ENCODE data around the gene ZSCAN1. TPM values are rescaled to one million over a fixed set of nuclear protein-coding genes. Genes with fewer than 3 reads are reported as not detected.
A peak's percentile ranks its signal among the peaks of the same experiment; 100 is the strongest.
"Not testable (repeated sequence)": the region's sequence is repeated elsewhere in the genome, so short reads cannot be mapped to it uniquely, and the experiment has no call there.

Gene ZSCAN1
- total and polyA plus RNA-seq, 2 donors from 2014 or later, result 0.98 to 2.8 TPM

DNA sequence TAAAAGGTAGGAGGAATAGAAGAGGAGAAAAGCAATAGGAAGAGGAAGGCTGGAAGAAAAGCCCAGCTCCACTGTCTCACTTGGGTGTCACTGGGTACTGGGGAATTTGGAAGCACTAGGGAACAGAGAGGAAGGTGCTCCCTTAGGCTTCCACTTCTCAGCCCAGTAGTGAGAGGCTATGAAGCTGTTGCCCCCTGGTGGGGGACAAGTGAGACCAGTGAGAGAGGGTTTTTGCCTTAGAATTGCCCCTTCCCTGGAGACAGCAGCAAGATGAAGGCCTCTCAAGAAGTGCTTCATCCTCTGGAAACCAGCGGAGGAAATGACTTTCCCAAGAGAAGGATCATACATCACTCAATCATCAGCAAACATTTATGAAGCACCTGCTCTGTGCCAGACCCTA is 26.5 kb upstream of the ZSCAN1 start:
- no peak for TF ChIP-seq CTCF (IDR thresholded peaks at IDR 0.05; ENCODE audit: borderline replicate concordance, extremely low read depth, insufficient read depth)
- DNase-seq (no peak), FAIRE-seq (no peak)
- Histone ChIP-seq H3K4me1 (ENCODE audit: control insufficient read depth in 2 of 3, insufficient read depth in 2 of 3, low read depth in 1 of 3, low read length in 3 of 3) (peaks cover 0 to 15% (median 0%) of the 10 kb centered on the region in 3 donors), H3K36me3 (ENCODE audit: control insufficient read depth in 2 of 3, insufficient read depth in 3 of 3, low read length in 3 of 3) (peaks cover 7 to 8% (median 8%) of the 10 kb centered on the region in 3 donors), H3K27ac (ENCODE audit: low read depth in 2 of 2, low read length in 2 of 2) (no peak overlapping the region), H3K27me3 (ENCODE audit: control insufficient read depth, insufficient read depth, low read length) (no peaks in the 10 kb centered on the region), H3K4me3 (ENCODE audit: low read length in 3 of 3) (no peak overlapping the region), H3K9me3 (ENCODE audit: control insufficient read depth in 2 of 3, insufficient read depth in 1 of 3, low read length in 3 of 3) (peaks cover 0 to 7% (median 0%) of the 10 kb centered on the region in 3 donors), H3K9ac (ENCODE audit: low read length in 3 of 3) (no peak overlapping the region)
- intact Hi-C loops (cut with DNase I), result no loop called here

GRCh38 chr19:58008877-58009276 is 24.9 kb upstream of the ZSCAN1 start:
- Histone ChIP-seq H3K4me1 (ENCODE audit: control insufficient read depth in 2 of 3, insufficient read depth in 2 of 3, low read depth in 1 of 3, low read length in 3 of 3) (peaks cover 0 to 13% (median 0%) of the 10 kb centered on the region in 3 donors), H3K9ac (ENCODE audit: low read length in 3 of 3) (peak overlapping the region in 1 of 3 donors; percentile 5), H3K27ac (ENCODE audit: low read depth in 2 of 2, low read length in 2 of 2) (peak overlapping the region in 1 of 2 donors; percentile 37), H3K4me3 (ENCODE audit: low read length in 3 of 3) (peak overlapping the region in 1 of 3 donors; percentile 74)
- H3K27me3 ChIP-seq (ENCODE audit: control insufficient read depth, insufficient read depth, low read length); intact Hi-C loops (cut with DNase I); DNase-seq; FAIRE-seq; H3K9me3 ChIP-seq (ENCODE audit: control insufficient read depth in 2 of 3, insufficient read depth in 1 of 3, low read length in 3 of 3); H3K36me3 ChIP-seq (ENCODE audit: control insufficient read depth in 2 of 3, insufficient read depth in 3 of 3, low read length in 3 of 3): not testable (repeated sequence)

GRCh38 chr19:58009301-58009665 is 24.5 kb upstream of the ZSCAN1 start:
- intact Hi-C loops (cut with DNase I), result no loop called here
- no peak for TF ChIP-seq CTCF (IDR thresholded peaks at IDR 0.05; ENCODE audit: borderline replicate concordance, extremely low read depth, insufficient read depth)
- peaks cover 0 to 4% (median 0%) of the 10 kb centered on the region in 3 donors for H3K9me3 ChIP-seq (ENCODE audit: control insufficient read depth in 2 of 3, insufficient read depth in 1 of 3, low read length in 3 of 3)
- H3K4me1 ChIP-seq (ENCODE audit: control insufficient read depth in 2 of 3, insufficient read depth in 2 of 3, low read depth in 1 of 3, low read length in 3 of 3), result peaks cover 0 to 9% (median 0%) of the 10 kb centered on the region in 3 donors
- FAIRE-seq (no peak), DNase-seq (no peak)
- H3K4me3 ChIP-seq (ENCODE audit: low read length in 3 of 3), result peak overlapping the region in 2 of 3 donors; percentile 22 to 74
- H3K9ac ChIP-seq (ENCODE audit: low read length in 3 of 3), result peak overlapping the region in 1 of 3 donors; percentile 94
- H3K27ac ChIP-seq (ENCODE audit: low read depth in 2 of 2, low read length in 2 of 2), result peak overlapping the region; percentile 37 to 90
- H3K27me3 ChIP-seq (ENCODE audit: control insufficient read depth, insufficient read depth, low read length), result no peaks in the 10 kb centered on the region
- peaks cover 4 to 8% (median 5%) of the 10 kb centered on the region in 3 donors for H3K36me3 ChIP-seq (ENCODE audit: control insufficient read depth in 2 of 3, insufficient read depth in 3 of 3, low read length in 3 of 3)

DNA sequence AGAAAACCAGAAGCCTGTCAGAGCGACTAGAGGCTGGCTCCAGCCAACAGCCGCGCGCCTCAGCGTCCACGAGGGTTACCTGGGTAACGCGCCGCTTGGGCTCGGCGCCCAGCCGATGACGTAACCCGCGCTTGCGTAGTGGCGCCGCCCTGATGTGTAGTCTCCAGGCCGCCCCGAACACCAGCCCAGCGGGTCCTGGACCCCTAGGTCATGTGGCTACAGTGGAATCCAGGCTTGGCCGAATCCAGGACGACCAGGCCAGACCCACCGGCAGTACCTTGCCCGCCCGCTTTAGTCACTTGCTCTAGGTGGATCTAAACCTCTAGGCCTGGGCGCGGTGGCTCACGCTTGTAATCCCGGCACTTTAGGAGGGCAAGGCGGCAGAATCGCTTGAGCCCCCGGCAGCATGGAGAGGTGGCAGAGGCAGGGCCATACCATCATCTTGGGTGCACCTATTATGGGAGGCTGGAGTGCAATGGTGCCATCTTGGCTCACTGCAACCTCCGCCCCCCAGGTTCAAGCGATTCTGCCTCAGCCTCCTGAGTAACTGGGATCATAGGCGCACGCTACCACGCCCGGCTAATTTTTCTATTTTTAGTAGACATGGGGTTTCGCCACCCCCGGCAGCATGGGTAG is 24.0 kb upstream of the ZSCAN1 start:
- Histone ChIP-seq H3K36me3 (ENCODE audit: control insufficient read depth in 2 of 3, insufficient read depth in 3 of 3, low read length in 3 of 3) (peaks cover 4 to 8% (median 4%) of the 10 kb centered on the region in 3 donors), H3K27me3 (ENCODE audit: control insufficient read depth, insufficient read depth, low read length) (no peaks in the 10 kb centered on the region), H3K27ac (ENCODE audit: low read depth in 2 of 2, low read length in 2 of 2) (peak overlapping the region; percentile 63 to 90), H3K4me3 (ENCODE audit: low read length in 3 of 3) (peak overlapping the region; percentile 22 to 74 (median 58)), H3K9me3 (ENCODE audit: control insufficient read depth in 2 of 3, insufficient read depth in 1 of 3, low read length in 3 of 3) (peaks cover 0 to 4% (median 0%) of the 10 kb centered on the region in 3 donors), H3K4me1 (ENCODE audit: control insufficient read depth in 2 of 3, insufficient read depth in 2 of 3, low read depth in 1 of 3, low read length in 3 of 3) (peaks cover 0 to 6% (median 0%) of the 10 kb centered on the region in 3 donors), H3K9ac (ENCODE audit: low read length in 3 of 3) (peak overlapping the region in 2 of 3 donors; percentile 3 to 94)
- intact Hi-C loops (cut with DNase I), result no loop called here
- no peak for TF ChIP-seq CTCF (IDR thresholded peaks at IDR 0.05; ENCODE audit: borderline replicate concordance, extremely low read depth, insufficient read depth)
- no peak for FAIRE-seq
- DNase-seq, result peak; percentile 95 to 98 (median 97)

All from kidney (tissue), 14 donors.